GM18511 (cell line): Measurements from ENCODE around the gene C9.
"Not testable (repeated sequence)": the region's sequence is repeated elsewhere in the genome, so short reads cannot be mapped to it uniquely, and the experiment has no call there.

Source experiments
- ATAC-seq: cut with Tn5 transposase; IDR thresholded peaks from one replicate; pipeline ENCODE4 v1.9.1; 2021; ENCODE audit warnings: mild to moderate bottlenecking, moderate library complexity; ENCODE audit not compliant: unreplicated experiment

Gene C9

DNA sequence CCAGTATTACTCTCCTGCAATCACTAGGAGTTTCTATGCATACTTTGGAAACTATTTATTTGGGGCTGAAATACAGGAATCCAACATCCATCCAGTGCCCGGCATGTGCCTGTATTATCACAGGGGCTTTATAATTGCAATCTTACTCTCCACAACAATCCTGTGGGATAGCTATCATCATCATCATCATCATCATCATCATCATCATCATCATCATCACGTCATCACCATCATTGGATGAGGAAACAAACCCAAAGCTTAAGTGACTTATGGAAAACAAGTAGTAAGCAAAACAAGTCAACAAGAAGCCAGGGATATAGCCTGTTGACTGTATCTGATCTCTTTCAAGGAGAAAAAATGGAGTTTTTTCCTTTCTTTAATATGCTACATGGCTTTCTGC lies 97.1 kb downstream of the C9 start:
- ATAC-seq, result no peak

- no peak for ATAC-seq
Measured at GRCh38 chr5:39266442-39266841, 97.9 kb downstream of the C9 start.

DNA sequence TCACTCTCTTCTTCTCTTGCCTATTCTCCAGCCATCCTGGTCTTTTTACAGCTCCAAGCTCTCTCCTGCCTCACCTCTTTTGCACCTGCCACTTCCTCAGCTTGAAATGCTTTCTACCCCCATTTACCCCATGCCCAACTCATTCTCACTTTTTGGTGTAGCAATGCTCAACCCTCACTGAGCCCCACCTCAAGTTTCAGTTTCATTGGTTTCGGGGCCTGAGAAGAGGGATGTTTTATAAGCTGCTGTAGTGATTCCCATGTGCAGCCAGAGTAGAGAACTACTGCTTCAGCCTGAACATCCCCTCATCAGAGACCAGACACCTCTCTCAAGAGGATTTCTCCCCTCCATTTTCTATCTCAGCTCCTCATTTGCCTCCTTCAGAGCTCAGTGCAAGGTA lies 99.8 kb downstream of the C9 start:
- peak; percentile 96 for ATAC-seq

GRCh38 chr5:39262981-39263380 lies 101.3 kb downstream of the C9 start:
- no peak for ATAC-seq

DNA sequence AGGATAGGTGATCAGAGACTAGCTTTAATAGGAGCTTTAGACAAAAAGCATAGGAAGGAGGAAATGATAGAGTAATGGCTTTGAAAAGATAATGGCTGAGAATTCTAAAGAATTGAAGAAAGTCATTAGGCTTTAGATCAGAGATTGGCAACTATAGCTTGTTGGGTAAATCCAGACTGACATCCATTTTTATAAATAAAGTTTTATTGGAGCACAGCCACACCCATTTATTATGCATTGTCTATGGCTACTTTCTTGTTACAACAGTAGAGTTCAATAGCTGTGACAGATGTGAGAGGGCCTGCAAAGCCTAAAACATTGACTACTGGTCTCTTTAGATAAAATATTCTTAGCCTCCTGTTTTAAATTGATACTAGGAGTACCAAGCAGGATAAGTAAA lies 104.2 kb downstream of the C9 start:
- no peak for ATAC-seq

DNA sequence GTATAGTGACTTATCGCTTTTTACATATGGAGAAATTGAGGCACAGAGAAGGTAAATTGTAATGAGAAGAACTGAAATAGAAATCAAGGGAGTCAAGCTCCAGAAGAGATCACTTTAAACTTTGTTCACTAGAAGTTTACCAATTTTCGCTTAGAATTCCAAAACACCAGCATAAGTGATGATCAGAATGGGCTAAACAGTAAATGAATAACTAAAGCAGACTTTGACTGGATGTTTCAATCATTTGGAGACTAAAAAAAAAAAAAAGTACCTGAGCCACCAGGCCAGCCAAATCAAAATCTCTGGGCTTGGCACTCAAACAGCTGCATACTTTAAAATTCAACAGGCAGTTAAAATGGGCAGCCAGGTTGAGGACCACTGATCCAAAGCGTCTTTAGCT lies 106.7 kb downstream of the C9 start:
- no peak for ATAC-seq

DNA sequence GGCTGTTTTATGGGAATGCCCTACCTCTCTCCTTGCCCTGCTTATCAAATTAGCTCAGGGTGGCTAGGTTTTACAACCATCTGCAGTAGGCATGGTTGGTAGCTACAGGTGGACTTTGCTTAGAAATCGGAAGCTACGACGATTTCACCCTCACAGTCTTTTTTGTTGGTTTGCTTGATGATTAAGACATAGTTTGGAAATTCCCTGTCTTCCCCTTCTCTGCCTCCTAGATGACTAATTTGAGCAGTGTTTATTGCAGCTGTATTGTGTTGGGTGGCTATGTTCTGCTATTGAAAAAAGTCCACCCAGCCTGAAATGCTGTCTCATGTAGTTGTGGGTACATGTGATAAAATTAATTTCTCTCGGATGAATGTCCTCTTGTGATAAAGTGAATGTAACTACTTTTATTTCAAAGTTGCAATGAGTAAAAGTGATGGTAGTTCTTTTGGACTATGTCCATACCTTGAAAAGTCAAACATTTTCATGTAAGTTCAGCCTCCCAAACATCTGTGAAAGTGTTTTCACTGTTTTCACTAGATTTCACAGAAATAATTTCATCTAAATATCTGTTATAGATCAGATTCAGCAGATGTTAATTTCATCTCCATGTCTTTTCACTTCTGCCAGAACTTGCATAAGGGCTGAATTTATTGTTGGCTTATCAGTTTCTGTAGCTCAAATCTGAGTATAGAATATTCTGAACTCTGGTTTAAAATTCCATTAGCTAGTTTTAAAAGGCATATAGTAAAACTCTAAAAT lies 107.6 kb downstream of the C9 start:
- ATAC-seq, result peak; percentile 63

DNA sequence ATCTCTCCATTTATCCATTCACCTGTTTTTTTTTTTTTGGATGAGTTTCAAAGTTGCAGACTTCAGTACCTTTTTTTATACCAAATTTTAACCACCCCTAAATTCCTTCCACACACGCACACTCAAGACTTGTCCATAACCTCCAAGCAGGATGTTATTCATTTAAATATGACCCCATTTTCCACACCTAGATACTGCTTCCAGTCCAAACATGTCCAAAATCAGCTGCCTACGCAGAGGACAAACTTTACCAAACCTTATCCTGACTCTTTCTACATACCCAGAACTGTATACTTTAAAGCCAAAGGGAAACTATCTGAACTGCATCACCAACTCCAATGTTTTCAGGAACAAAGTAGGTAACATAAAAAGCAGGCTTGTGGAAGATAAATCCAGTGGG lies 108.9 kb downstream of the C9 start:
- no peak for ATAC-seq

GRCh38 chr5:39254671-39255070 lies 109.6 kb downstream of the C9 start:
- ATAC-seq, result no peak

GRCh38 chr5:39253196-39253595 lies 111.1 kb downstream of the C9 start:
- no peak for ATAC-seq

- no peak for ATAC-seq
Measured at GRCh38 chr5:39249564-39250274, 114.6 kb downstream of the C9 start.

GRCh38 chr5:39249069-39249468 lies 115.2 kb downstream of the C9 start:
- ATAC-seq, result no peak

- ATAC-seq, result no peak
Measured at GRCh38 chr5:39240750-39241149, 123.5 kb downstream of the C9 start.

- ATAC-seq, result no peak
Measured at GRCh38 chr5:39238366-39239105, 125.8 kb downstream of the C9 start.

DNA sequence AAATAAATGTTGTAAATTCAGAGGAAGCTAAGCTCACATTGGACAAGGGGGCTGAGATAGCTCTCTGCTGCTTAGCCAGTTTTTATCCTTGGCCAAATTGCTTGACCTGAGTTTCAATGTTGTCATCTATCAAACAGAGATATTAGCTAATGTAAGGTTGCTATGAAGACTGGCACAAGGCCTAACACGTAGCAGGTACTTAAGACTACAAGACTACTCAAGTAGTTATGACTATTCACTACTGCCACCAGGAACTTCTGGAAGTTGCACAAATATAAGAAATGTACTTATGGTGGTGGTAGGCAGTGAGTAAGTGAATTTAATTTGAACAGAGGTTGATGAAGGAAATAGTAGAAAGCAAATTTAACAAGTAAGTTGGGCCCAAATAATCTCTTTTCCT lies 127.6 kb downstream of the C9 start:
- ATAC-seq, result no peak

DNA sequence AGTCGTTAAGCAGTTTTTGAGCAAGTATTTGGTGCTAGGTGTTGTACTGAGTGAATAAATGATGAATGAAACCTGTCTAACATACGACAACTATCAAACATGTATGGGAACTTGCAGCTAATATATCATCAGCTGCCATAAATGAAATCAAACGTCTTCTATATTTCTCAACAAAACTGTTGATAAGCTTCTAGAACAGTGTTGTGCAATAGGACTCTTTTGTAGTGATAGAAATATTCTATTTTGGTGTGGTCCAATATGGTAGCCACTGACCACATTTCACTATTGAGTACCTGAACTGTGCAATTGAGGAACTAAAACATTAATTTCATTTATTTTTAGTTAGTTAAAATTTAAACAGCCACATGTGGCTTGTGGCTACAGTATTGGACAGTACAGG lies 128.6 kb downstream of the C9 start:
- no peak for ATAC-seq

- not testable (repeated sequence) for ATAC-seq
Measured at GRCh38 chr5:39234494-39234893, 129.8 kb downstream of the C9 start.
